ENCODE measurements around the gene LRRC43. TPM values are rescaled to one million over a fixed set of nuclear protein-coding genes. Genes with fewer than 3 reads are reported as not detected.

Gene LRRC43
- total and polyA plus RNA-seq, 2 of the 4 experiments (the other 2 are of a cell fraction): 0.26 to 0.36 TPM

- Histone ChIP-seq H4K91ac (ENCODE audit: insufficient read depth, low read depth, low read length) (no peak overlapping the region), H3K27ac (ENCODE audit: insufficient read depth, low read length) (no peak overlapping the region), H3K14ac (replicated peaks; ENCODE audit: low read depth, low read length) (no peak overlapping the region), H3K79me1 (ENCODE audit: low read depth in 1 of 2, low read length in 2 of 2) (no peaks in the 10 kb centered on the region), H3K9ac (ENCODE audit: low read depth, low read length) (no peak overlapping the region), H3K4me1 (ENCODE audit: control insufficient read depth, insufficient read depth, low read length) (no peaks in the 10 kb centered on the region), H3K4me3 (ENCODE audit: insufficient read depth, low read depth, low read length) (no peak overlapping the region), H3K4ac (ENCODE audit: low read depth, low read length) (no peak overlapping the region), H2AFZ (replicated peaks; ENCODE audit: low read length, poor library complexity) (no peak overlapping the region), H4K5ac (ENCODE audit: low read depth, low read length) (no peak overlapping the region), H3K27me3 (ENCODE audit: control insufficient read depth, insufficient read depth, low read length) (no peaks in the 10 kb centered on the region), H3K18ac (ENCODE audit: low read depth, low read length) (no peak overlapping the region), H4K20me1 (ENCODE audit: insufficient read depth, low read length) (no peaks in the 10 kb centered on the region), H3K23ac (ENCODE audit: low read depth, low read length) (no peak overlapping the region), H2BK120ac (ENCODE audit: low read depth, low read length) (no peak overlapping the region), H3K4me2 (ENCODE audit: low read depth, low read length) (no peak overlapping the region), H2BK20ac (ENCODE audit: low read depth, low read length) (no peak overlapping the region), H2AK5ac (ENCODE audit: low read depth, low read length) (no peak overlapping the region), H2AK9ac (replicated peaks; ENCODE audit: low read depth, low read length, poor library complexity) (peak overlapping the region; percentile 55), H2BK15ac (ENCODE audit: low read depth, low read length) (no peak overlapping the region), H4K8ac (ENCODE audit: low read depth in 2 of 2, low read length in 2 of 2) (no peak overlapping the region), H3K9me1 (ENCODE audit: insufficient read depth, low read length) (peaks cover 3% of the 10 kb centered on the region; the same call in 1 of the 2 replicates), H3K36me3 (ENCODE audit: control insufficient read depth, insufficient read depth, low read length) (peaks cover 71% of the 10 kb centered on the region), H3K9me3 (ENCODE audit: control insufficient read depth, insufficient read depth, low read length) (no peaks in the 10 kb centered on the region), H2BK5ac (ENCODE audit: low read depth, low read length, poor library complexity, severe bottlenecking) (no peak overlapping the region), H3K56ac (ENCODE audit: extremely low read depth, insufficient read depth, low read length) (no peak overlapping the region)
- WGBS, 2 experiments (ENCODE audit: extremely low coverage in 2 of 2, insufficient read length in 1 of 2): 94% methylated on average over 9 of the region's 15 CpGs; no CpG with 5 or more reads in 1 of the 2 experiments
- dilution Hi-C loops (cut with HindIII; ENCODE audit: low sequenced_read_pairs, unreplicated experiment): no loop called here
- no TSS peak for BruUV-seq (replicated peaks)
- TF ChIP-seq POLR2A (IDR thresholded peaks at IDR 0.05; ENCODE audit: low read depth, low read length) (no peak), CEBPB (IDR thresholded peaks at IDR 0.05; ENCODE audit: low read depth, low read length) (no peak), MAZ (IDR thresholded peaks at IDR 0.05; ENCODE audit: borderline replicate concordance, low read depth, low read length) (no peak), RAD21 (IDR thresholded peaks at IDR 0.05; ENCODE audit: low read length) (no peak), FOS (IDR thresholded peaks at IDR 0.05; ENCODE audit: low read depth, low read length) (no peak), RFX5 (IDR thresholded peaks at IDR 0.05; ENCODE audit: low read depth, low read length) (no peak), NFE2L2 (IDR thresholded peaks at IDR 0.05; ENCODE audit: low read depth, low read length) (no peak), RCOR1 (IDR thresholded peaks at IDR 0.05; ENCODE audit: insufficient replicate concordance, low read length) (no peak), SMC3 (IDR thresholded peaks at IDR 0.05; ENCODE audit: low read depth, low read length) (no peak), CHD1 (IDR thresholded peaks at IDR 0.05; ENCODE audit: low read depth, low read length) (no peak), BHLHE40 (IDR thresholded peaks at IDR 0.05; ENCODE audit: low read depth, low read length) (no peak), MAFK (IDR thresholded peaks at IDR 0.05; ENCODE audit: low read depth, low read length) (no peak), MXI1 (IDR thresholded peaks at IDR 0.05; ENCODE audit: borderline replicate concordance, low read depth, low read length) (no peak)
- TF ChIP-seq, protein P1, sequence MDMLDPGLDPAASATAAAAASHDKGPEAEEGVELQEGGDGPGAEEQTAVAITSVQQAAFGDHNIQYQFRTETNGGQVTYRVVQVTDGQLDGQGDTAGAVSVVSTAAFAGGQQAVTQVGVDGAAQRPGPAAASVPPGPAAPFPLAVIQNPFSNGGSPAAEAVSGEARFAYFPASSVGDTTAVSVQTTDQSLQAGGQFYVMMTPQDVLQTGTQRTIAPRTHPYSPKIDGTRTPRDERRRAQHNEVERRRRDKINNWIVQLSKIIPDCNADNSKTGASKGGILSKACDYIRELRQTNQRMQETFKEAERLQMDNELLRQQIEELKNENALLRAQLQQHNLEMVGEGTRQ (IDR thresholded peaks at IDR 0.05; ENCODE audit: low read depth, low read length): no peak
- TF ChIP-seq, protein P2, sequence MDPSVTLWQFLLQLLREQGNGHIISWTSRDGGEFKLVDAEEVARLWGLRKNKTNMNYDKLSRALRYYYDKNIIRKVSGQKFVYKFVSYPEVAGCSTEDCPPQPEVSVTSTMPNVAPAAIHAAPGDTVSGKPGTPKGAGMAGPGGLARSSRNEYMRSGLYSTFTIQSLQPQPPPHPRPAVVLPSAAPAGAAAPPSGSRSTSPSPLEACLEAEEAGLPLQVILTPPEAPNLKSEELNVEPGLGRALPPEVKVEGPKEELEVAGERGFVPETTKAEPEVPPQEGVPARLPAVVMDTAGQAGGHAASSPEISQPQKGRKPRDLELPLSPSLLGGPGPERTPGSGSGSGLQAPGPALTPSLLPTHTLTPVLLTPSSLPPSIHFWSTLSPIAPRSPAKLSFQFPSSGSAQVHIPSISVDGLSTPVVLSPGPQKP (IDR thresholded peaks at IDR 0.05; ENCODE audit: borderline replicate concordance, low read depth, low read length): no peak
- TF ChIP-seq, protein P3, sequence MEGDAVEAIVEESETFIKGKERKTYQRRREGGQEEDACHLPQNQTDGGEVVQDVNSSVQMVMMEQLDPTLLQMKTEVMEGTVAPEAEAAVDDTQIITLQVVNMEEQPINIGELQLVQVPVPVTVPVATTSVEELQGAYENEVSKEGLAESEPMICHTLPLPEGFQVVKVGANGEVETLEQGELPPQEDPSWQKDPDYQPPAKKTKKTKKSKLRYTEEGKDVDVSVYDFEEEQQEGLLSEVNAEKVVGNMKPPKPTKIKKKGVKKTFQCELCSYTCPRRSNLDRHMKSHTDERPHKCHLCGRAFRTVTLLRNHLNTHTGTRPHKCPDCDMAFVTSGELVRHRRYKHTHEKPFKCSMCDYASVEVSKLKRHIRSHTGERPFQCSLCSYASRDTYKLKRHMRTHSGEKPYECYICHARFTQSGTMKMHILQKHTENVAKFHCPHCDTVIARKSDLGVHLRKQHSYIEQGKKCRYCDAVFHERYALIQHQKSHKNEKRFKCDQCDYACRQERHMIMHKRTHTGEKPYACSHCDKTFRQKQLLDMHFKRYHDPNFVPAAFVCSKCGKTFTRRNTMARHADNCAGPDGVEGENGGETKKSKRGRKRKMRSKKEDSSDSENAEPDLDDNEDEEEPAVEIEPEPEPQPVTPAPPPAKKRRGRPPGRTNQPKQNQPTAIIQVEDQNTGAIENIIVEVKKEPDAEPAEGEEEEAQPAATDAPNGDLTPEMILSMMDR (conservative IDR thresholded peaks at IDR 0.05; ENCODE audit: low read depth, low read length): no peak
- DNase-seq: no peak
- ChIA-PET POLR2A (ENCODE audit: unreplicated experiment) (no interaction called here), CTCF (no interaction called here)
- in situ Hi-C loops (cut with MboI; ENCODE audit: low sequenced_read_pairs): no loop called here
- intact Hi-C loops (cut with micrococcal nuclease): no loop called here
- no peak for ATAC-seq (ENCODE audit: low read depth)
Observed at GRCh38 chr12:122139266-122139665, 43.7 kb upstream of the LRRC43 start.

All from IMR-90 (cell line).